Hypothalamus (tissue), 51 donors: ENCODE data around the gene USP15.

Experiments
- DNase-seq, 51 donors: peaks; one replicate each; lab custom pipeline; 2025; lab: John Stamatoyannopoulos, UW

Gene USP15

DNA sequence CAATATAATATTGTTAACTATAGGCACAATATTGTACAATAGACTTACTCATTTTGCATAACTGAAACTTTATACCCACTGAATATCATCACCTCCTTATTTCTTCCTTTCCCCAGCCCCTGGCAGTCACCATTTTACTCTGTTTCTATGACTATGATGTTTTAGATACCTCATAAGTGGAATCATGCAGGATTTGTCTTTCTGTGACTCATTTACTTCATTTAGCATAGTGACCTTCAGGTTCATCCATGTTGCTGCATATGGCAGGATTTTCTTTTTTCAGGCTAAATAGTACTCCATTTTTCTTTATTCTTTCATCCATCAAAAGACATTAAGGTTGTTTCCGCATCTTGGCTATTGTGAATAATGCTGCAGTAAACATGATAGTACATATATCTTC, 18.9 kb downstream of the USP15 start:
- DNase-seq = no peak

DNA sequence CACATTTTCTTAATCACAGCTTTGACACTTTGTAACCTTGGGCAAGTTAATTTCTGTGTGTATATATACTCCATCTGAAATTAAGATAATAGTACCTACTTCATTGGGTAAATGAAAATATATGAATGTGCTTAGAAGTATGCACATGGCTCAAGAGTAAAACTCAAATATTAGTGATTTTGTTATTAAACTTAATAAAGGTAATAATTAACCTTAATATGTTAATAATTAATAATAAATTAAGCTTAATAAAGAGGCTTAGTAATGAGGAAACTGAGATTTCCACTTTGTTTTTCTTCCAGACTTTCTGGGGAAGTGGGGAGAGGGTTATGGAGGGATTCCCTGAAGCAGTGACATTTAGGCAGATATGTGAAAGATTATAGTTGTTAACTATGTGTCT, 19.8 kb downstream of the USP15 start:
- no peak for DNase-seq

GRCh38 chr12:62282057-62282774, 22.0 kb downstream of the USP15 start:
- no peak for DNase-seq

DNA sequence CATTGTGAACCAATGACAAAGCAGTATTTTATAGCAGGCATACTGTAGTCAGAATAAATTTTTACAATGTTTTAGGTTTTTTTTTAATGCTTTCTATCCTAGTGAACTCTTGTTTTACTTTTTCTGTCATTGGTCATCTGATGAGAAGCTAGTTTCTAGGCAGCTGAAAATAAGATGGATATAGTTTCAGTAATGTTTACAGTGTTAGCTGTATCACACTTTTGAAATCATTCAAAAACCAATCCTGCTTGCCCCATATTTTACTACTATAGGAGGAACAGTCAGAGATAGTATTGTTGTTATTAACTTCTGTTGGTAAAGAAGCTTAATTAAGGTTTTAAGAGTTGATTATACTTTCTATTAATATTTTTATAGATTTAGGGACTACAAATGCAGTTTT, 24.5 kb downstream of the USP15 start:
- DNase-seq = no peak

DNA sequence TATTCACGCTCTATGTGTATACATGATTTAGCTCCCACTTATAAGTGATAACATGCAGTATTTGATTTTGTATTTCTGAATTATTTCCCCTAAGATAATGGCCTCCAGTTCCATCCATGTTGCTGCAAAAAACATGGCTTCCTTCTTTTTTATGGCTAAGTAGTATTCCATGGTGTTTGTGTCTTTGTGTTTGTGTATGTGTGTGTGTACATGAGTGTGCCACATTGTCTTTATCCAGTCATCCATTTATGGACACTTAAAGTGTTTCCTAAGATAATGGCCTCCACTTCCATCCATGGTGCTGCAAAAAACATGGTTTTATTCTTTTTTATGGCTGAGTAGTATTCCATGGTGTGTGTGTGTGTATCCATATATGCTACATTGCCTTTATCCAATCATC, 25.1 kb downstream of the USP15 start:
- DNase-seq = no peak

DNA sequence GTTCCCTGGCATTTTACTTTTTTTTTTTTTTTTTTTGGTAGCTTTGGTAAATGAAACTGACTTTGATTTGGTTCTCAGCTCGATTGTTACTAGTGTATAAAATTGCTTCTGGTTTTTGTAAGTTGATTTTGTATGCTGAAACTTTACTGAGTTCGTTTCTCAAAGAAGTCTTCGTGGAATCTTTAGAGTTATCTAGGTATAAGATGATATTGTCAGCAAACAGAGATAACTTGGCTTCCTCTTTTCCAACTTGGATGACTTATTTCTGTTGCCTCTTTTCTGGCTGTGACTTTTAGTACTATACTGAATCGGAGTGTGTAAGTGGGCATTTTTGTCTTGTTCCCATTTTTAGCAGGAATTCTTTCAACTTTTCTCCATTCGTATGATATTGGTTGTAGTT, 28.1 kb downstream of the USP15 start:
- no peak for DNase-seq

DNA sequence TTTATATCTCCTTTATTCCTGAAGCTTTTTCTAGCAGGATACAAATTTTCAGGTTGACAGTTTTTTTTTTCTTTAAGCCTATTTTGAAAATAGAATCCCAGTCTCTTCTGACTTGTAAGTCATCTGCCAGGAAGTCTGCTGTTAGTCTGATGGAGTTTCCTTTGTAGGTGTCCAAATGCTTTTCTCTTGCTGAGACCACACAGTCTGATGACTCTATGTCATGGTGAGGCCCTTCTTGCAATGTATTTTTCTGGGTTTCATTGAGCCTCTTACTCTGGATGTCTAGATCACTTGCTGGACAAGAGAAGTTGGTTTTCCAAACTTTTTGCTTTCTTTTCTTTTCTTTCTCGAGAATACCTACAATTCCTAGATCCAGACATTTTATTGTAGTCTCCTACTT, 30.6 kb downstream of the USP15 start:
- no peak for DNase-seq

GRCh38 chr12:62291864-62292760, 31.9 kb downstream of the USP15 start:
- no peak for DNase-seq

GRCh38 chr12:62292761-62293344, 32.6 kb downstream of the USP15 start:
- DNase-seq = no peak

- no peak for DNase-seq
Observed at GRCh38 chr12:62294378-62294777, 34.2 kb downstream of the USP15 start.

GRCh38 chr12:62296001-62296400, 35.8 kb downstream of the USP15 start:
- DNase-seq = no peak

- DNase-seq = no peak
Observed at GRCh38 chr12:62297321-62297720, 37.1 kb downstream of the USP15 start.

DNA sequence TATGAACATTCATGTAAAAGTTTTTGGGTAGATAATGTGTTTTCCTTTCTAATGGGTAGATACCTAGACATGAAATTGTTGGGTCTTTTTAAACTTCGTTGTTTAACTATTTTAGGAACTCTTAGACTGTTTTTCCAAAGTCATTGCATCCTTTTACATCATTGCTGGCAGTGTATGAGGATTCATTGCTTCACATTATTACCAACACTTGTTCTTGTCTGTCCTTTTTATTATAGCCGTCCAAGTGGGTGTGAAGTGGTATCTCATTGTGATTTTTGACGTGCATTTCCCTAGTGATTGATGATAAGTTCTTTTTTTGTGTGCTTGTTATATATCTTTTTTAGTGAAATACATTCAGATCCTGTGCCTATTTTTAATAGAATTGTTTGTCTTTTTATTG, 39.4 kb downstream of the USP15 start:
- DNase-seq = no peak

GRCh38 chr12:62301080-62301798, 41.0 kb downstream of the USP15 start:
- DNase-seq = no peak

GRCh38 chr12:62301799-62302133, 41.6 kb downstream of the USP15 start:
- no peak for DNase-seq

- no peak for DNase-seq
Observed at GRCh38 chr12:62304560-62304959, 44.4 kb downstream of the USP15 start.

GRCh38 chr12:62305778-62306177, 45.6 kb downstream of the USP15 start:
- DNase-seq = no peak

DNA sequence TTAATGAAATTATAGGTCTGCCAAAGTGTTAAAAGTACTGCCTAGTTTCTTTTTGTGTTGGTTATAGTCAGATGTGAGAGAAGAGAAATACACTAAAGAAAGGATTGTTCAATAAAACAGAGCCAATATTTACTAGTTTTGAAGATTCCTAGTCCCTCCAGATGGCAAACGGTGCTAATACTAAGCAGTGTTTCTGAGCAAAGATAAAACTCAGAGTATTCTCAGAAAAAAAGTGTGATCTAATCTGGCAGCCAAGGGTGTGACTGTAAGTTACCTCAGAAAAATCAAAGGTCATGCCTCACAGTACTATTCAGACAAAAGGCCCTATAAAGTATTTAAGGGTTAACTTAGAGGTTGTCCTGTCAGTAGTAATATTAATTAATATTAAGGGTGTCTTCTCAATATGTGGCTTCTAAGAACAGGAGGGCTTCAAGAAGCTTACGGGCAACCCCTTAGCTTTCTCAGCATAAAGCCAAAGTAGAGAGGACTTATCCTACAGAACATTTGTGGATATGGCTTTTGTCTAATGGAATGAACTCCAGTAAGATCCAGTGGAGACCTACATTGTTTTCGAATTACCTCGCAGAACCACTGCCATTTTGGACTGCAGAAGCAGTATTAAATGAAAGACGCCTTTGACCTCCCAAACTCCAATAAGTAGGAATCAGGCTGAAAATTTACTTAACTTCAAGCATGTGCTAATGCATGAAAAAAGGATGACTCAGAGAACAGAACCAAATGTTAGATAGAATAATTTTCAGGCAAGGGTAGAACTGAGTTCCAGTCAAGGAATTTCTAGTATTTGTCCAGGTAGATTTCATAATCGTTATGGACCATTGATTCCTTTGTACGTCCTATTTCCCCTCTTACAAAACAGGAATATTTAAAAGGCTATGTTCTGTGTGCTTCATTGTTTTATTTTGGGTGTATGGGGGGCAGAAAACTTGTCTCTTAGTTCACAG, 46.6 kb downstream of the USP15 start:
- no peak for DNase-seq

DNA sequence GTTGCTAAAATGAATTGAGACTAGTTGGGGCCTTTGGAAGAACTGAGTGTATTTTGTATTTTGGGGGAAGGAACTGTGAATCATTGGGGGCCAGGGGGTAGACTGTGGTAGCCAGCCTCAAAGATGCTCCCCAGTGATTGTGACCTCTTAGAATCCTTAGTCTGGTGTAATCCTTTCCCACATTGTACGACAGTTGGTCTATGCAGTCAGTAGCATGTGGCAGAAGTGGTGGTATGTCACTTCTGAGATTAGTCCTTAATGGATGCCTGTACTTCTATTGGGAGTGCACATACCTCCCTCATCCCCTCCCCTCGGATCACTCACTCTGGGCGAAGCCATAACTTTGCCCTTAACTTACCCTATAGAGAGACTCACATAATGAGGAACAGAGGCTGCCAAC, 48.0 kb downstream of the USP15 start:
- DNase-seq = no peak
